Measurements from ENCODE around the gene HOGA1. TPM values are rescaled to one million over a fixed set of nuclear protein-coding genes. Genes with fewer than 3 reads are reported as not detected.

The HOGA1 gene
- total RNA-seq, 1 donor from 2014 or later, result not detected

DNA sequence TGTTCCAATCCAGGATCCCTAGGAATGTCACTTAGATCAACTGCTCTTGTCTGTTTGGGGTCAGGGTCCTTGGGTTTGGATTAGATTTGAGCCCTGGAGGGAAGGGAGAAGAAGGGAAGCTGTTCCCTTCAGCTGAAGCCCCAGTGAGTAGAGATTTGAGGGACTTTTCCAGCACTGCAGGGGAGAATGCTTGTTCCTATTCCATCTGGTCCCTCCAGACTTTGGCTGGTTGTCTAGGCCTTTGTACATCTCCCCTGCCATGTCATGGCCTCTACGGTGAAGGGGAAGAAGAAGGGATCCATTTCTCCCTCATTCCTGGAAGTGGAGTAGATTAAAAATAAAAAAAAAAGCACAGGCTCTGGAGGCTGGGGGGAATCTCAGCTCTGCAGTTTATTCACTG is 16.4 kb downstream of the HOGA1 start:
- ATAC-seq (ENCODE audit: low read depth) (no peak), DNase-seq (no peak)
- Mint-ChIP-seq H3K9me3 (no peaks in the 10 kb centered on the region), H3K27me3 (peaks cover under 1% of the 10 kb centered on the region), H3K4me1 (no peaks in the 10 kb centered on the region), H3K27ac (no peak overlapping the region), H3K4me3 (no peak overlapping the region), H3K36me3 (ENCODE audit: low read depth) (no peaks in the 10 kb centered on the region)
- TF ChIP-seq, protein P1, sequence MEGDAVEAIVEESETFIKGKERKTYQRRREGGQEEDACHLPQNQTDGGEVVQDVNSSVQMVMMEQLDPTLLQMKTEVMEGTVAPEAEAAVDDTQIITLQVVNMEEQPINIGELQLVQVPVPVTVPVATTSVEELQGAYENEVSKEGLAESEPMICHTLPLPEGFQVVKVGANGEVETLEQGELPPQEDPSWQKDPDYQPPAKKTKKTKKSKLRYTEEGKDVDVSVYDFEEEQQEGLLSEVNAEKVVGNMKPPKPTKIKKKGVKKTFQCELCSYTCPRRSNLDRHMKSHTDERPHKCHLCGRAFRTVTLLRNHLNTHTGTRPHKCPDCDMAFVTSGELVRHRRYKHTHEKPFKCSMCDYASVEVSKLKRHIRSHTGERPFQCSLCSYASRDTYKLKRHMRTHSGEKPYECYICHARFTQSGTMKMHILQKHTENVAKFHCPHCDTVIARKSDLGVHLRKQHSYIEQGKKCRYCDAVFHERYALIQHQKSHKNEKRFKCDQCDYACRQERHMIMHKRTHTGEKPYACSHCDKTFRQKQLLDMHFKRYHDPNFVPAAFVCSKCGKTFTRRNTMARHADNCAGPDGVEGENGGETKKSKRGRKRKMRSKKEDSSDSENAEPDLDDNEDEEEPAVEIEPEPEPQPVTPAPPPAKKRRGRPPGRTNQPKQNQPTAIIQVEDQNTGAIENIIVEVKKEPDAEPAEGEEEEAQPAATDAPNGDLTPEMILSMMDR (IDR thresholded peaks at IDR 0.05), result no peak
- CTCF ChIA-PET, result no interaction called here
- intact Hi-C loops (cut with micrococcal nuclease), result no loop called here
- POLR2A ChIA-PET, result no interaction called here

DNA sequence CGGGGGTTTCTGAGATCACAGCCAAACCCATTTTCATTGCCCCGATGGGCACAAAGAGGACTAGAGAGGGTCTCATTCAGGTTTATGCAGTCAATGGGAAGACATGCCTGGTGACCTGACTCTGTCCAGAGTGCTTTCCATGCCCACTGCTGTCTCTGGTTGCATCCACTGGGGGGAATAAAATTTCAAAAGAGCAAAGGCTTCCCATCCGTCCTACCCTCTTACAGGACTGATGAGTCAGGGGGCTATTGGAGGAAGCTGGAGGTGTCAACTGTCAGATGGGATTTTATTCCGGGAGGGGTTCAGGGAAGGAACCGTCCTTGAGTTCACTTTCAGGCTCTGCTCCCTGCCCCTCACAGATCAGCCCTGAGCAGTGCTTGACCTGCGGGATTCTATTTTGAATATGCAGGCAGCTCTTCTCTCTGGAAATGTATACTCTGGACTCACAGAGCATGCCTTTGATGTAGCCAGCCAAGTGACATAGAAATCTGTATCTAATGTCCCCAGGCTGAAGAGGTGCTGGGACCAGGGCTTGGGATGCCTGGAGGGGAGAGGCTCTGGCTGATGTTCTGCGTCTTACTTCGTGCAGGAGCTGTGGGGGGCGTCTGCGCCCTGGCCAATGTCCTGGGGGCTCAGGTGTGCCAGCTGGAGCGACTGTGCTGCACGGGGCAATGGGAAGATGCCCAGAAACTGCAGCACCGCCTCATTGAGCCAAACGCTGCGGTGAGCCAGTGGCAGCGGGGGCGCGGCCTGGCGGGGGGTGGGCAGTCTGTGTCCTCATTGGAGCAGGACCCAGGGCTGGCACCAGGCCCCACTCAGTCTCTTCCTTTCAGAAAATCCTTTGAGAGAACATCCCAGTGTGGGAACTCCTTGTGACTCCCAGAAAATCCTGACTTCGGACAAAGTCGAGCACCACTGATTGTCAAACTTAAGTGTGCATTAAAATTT is 17.4 kb downstream of the HOGA1 start:
- H3K27ac Mint-ChIP-seq, result no peak overlapping the region
- POLR2A ChIA-PET, result no interaction called here

DNA sequence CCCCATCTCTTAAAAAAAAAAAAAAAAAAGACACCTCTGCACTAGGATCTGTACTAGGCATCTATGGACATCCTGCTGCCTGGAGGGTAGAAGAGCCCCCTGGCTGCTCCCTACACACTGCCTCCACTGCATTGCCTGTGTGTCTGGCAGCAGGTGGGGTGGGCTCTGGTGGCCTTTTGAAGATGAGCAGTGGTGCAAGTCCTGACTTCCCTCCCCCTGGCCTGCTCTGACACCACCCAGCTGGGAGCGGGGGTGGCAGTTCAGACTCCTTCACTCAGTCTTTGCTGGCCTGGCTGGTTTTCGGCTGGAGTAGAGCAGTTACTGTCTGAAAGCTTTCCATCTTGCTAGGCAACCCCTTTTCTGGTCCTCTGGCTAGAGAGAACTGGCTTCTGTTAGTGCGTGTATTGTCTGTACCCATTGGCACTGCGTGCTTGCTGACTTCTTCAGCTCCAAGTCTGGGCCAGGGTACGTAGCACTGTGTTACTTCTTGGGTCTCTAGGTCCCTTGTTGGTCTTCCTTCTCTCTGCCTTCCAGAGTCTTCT is 23.0 kb downstream of the HOGA1 start:
- Mint-ChIP-seq H3K36me3 (ENCODE audit: low read depth) (no peaks in the 10 kb centered on the region), H3K27me3 (peaks cover 2% of the 10 kb centered on the region), H3K9me3 (no peaks in the 10 kb centered on the region), H3K4me1 (no peaks in the 10 kb centered on the region), H3K4me3 (no peak overlapping the region), H3K27ac (no peak overlapping the region)
- TF ChIP-seq, protein P1 (IDR thresholded peaks at IDR 0.05), result no peak
- CTCF ChIA-PET, result no interaction called here
- ATAC-seq (ENCODE audit: low read depth) (no peak), DNase-seq (no peak)
- intact Hi-C loops (cut with micrococcal nuclease), result no loop called here
- POLR2A ChIA-PET, result no interaction called here

More for the DNA sequence above, 17.4 kb downstream of the HOGA1 start:
- Mint-ChIP-seq H3K27me3 (peaks cover 2% of the 10 kb centered on the region), H3K4me3 (no peak overlapping the region), H3K4me1 (no peaks in the 10 kb centered on the region), H3K9me3 (no peaks in the 10 kb centered on the region), H3K36me3 (ENCODE audit: low read depth) (no peaks in the 10 kb centered on the region)
- no peak for ATAC-seq (ENCODE audit: low read depth)
- no peak for DNase-seq
- TF ChIP-seq, protein P1 (IDR thresholded peaks at IDR 0.05), result no peak
- CTCF ChIA-PET, result no interaction called here
- intact Hi-C loops (cut with micrococcal nuclease), result no loop called here

DNA sequence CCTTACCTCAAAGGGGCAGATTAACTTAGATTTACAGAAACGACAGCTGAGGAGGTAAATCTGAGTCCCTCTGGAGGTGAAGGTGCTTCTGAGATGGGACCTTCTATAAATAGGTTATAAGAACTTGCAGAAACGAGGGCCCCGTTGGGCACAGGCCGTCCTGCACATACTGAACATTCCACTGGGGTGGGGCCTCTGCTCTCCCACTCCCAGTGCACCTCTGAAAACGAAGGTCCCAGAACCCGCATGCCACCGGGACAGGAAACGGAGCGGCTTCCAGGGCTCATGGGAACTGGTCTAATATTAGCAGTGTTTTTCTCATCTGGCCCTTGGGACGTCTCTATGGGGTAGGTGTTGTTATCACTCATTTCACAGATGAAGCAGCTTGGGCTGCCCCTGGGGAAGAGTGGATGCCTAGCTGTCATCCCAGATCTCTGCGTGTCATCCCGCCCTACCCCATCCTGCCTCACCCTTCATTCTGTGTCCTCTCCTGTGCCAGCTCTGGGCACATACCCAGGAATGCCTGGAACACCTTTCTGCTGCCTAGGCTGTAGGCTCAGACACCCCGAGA is 24.9 kb downstream of the HOGA1 start:
- H3K27me3 Mint-ChIP-seq, result peaks cover 2% of the 10 kb centered on the region
- TF ChIP-seq, protein P1 (IDR thresholded peaks at IDR 0.05), result no peak
- H3K4me1 Mint-ChIP-seq, result no peaks in the 10 kb centered on the region
- no peaks in the 10 kb centered on the region for H3K9me3 Mint-ChIP-seq
- no peak overlapping the region for H3K27ac Mint-ChIP-seq
- no peaks in the 10 kb centered on the region for H3K36me3 Mint-ChIP-seq (ENCODE audit: low read depth)
- DNase-seq, result no peak
- no peak for ATAC-seq (ENCODE audit: low read depth)
- CTCF ChIA-PET, result no interaction called here
- POLR2A ChIA-PET, result no interaction called here
- H3K4me3 Mint-ChIP-seq, result no peak overlapping the region
- intact Hi-C loops (cut with micrococcal nuclease), result no loop called here

DNA sequence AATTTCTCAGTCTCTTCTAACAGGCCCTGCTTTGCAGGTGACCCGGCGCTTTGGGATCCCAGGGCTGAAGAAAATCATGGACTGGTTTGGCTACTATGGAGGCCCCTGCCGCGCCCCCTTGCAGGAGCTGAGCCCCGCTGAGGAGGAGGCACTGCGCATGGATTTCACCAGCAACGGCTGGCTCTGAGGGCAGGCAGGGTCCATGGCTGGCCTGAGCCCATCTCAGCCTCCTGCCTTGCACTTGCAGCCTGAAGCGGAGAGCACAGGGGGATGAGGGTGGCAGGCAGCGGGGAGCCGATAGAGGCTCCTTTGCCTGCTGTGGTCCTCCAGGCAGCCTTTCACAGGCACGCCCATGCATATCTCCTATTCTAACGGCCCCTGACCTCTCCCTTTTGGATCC is 27.3 kb downstream of the HOGA1 start:
- Mint-ChIP-seq H3K4me3 (no peak overlapping the region), H3K27ac (no peak overlapping the region)

More for the DNA sequence above, 27.3 kb downstream of the HOGA1 start:
- ChIA-PET CTCF (no interaction called here), POLR2A (no interaction called here)
- Mint-ChIP-seq H3K27me3 (no peaks in the 10 kb centered on the region), H3K4me1 (no peaks in the 10 kb centered on the region), H3K9me3 (no peaks in the 10 kb centered on the region), H3K36me3 (ENCODE audit: low read depth) (no peaks in the 10 kb centered on the region)
- ATAC-seq (ENCODE audit: low read depth), result no peak
- intact Hi-C loops (cut with micrococcal nuclease), result no loop called here
- no peak for DNase-seq
- TF ChIP-seq, protein P1 (IDR thresholded peaks at IDR 0.05), result no peak
